ENCODE data around the gene TDRD6.

- no peak; the same call in 1 of the 2 replicates for TF ChIP-seq CTCF (conservative IDR thresholded peaks at IDR 0.05; ENCODE audit: low read depth, low read length)
- TF ChIP-seq EZH2 (IDR thresholded peaks at IDR 0.05; ENCODE audit: borderline replicate concordance, low read depth, low read length, poor library complexity, severe bottlenecking) = no peak
These were observed 16.9 kb downstream of the TDRD6 start for GRCh38 chr6:46704562-46704961.

Measured in A673 (cell line).